Nephron (organoid): ENCODE data around the gene ZNF8.

Experiments
- H3K27ac Mint-ChIP-seq, 3 experiments: 2 replicates each; pipeline ENCODE4 v1.8.0; 2020; ENCODE audit warnings: mixed read lengths in 3 of 3, mild to moderate bottlenecking in 2 of 3, moderate library complexity in 1 of 3
- H3K27me3 Mint-ChIP-seq: 2 replicates; pipeline ENCODE4 v1.8.0; 2021; ENCODE audit warnings: low read depth, mild to moderate bottlenecking, moderate library complexity, mixed read lengths
- H3K36me3 Mint-ChIP-seq: 2 replicates; pipeline ENCODE4 v1.8.0; 2020; ENCODE audit warnings: low read depth, mixed read lengths
- H3K4me1 Mint-ChIP-seq: 2 replicates; pipeline ENCODE4 v1.8.0; 2020; ENCODE audit warnings: mixed read lengths
- H3K4me3 Mint-ChIP-seq, 3 experiments: 2 replicates each; pipeline ENCODE4 v1.8.0; 2020; ENCODE audit warnings: mild to moderate bottlenecking in 3 of 3, mixed read lengths in 3 of 3, moderate library complexity in 2 of 3
- H3K9me3 Mint-ChIP-seq: 2 replicates; pipeline ENCODE4 v1.8.0; 2020; ENCODE audit warnings: mixed read lengths
- CTCF ChIP-seq, 3 experiments: fragments of 200-600 bp; sonication (generic); IDR thresholded peaks; one replicate each; pipeline ENCODE4 v1.5.0; 2021; ENCODE audit warnings: antibody characterized with exemption in 3 of 3; ENCODE audit not compliant: unreplicated experiment in 3 of 3

Gene ZNF8

GRCh38 chr19:58284199-58284598, 5.4 kb downstream of the ZNF8 start:
- H3K36me3 Mint-ChIP-seq = peaks cover 99% of the 10 kb centered on the region

GRCh38 chr19:58291943-58292342, 13.2 kb downstream of the ZNF8 start:
- H3K36me3 Mint-ChIP-seq = peaks cover 100% of the 10 kb centered on the region
- H3K9me3 Mint-ChIP-seq = peaks cover 75% of the 10 kb centered on the region
- no peak overlapping the region for H3K4me3 Mint-ChIP-seq
- no peaks in the 10 kb centered on the region for H3K4me1 Mint-ChIP-seq
- H3K27ac Mint-ChIP-seq = no peak overlapping the region
- TF ChIP-seq CTCF (IDR thresholded peaks at IDR 0.05; ENCODE audit: unreplicated experiment in 3 of 3) = no peak
- peaks cover 8% of the 10 kb centered on the region for H3K27me3 Mint-ChIP-seq

More at GRCh38 chr19:58284199-58284598, 5.4 kb downstream of the ZNF8 start:
- no peaks in the 10 kb centered on the region for H3K27me3 Mint-ChIP-seq
- no peak overlapping the region for H3K4me3 Mint-ChIP-seq
- H3K4me1 Mint-ChIP-seq = peaks cover 14% of the 10 kb centered on the region
- no peak overlapping the region for H3K27ac Mint-ChIP-seq
- H3K9me3 Mint-ChIP-seq = peaks cover 67% of the 10 kb centered on the region
- no peak for TF ChIP-seq CTCF (IDR thresholded peaks at IDR 0.05; ENCODE audit: unreplicated experiment in 3 of 3)

- no peak overlapping the region for H3K4me3 Mint-ChIP-seq
- TF ChIP-seq CTCF (IDR thresholded peaks at IDR 0.05; ENCODE audit: unreplicated experiment in 3 of 3) = no peak
- H3K27me3 Mint-ChIP-seq = peaks cover 8% of the 10 kb centered on the region
- H3K9me3 Mint-ChIP-seq = peaks cover 71% of the 10 kb centered on the region
- peaks cover 95% of the 10 kb centered on the region for H3K36me3 Mint-ChIP-seq
- H3K4me1 Mint-ChIP-seq = no peaks in the 10 kb centered on the region
- H3K27ac Mint-ChIP-seq = no peak overlapping the region
These were observed 16.1 kb downstream of the ZNF8 start for GRCh38 chr19:58294743-58295374.

GRCh38 chr19:58296104-58296503, 17.3 kb downstream of the ZNF8 start:
- Mint-ChIP-seq H3K9me3 (peaks cover 71% of the 10 kb centered on the region), H3K27ac (no peak overlapping the region), H3K4me3 (no peak overlapping the region), H3K4me1 (no peaks in the 10 kb centered on the region), H3K36me3 (peaks cover 95% of the 10 kb centered on the region), H3K27me3 (peaks cover 8% of the 10 kb centered on the region)
- no peak for TF ChIP-seq CTCF (IDR thresholded peaks at IDR 0.05; ENCODE audit: unreplicated experiment in 3 of 3)

GRCh38 chr19:58300620-58301019, 21.9 kb downstream of the ZNF8 start:
- Mint-ChIP-seq H3K27ac (no peak overlapping the region), H3K27me3 (no peaks in the 10 kb centered on the region), H3K9me3 (peaks cover 28% of the 10 kb centered on the region), H3K36me3 (peaks cover 81% of the 10 kb centered on the region), H3K4me3 (no peak overlapping the region), H3K4me1 (peaks cover 14% of the 10 kb centered on the region)
- TF ChIP-seq CTCF (IDR thresholded peaks at IDR 0.05; ENCODE audit: unreplicated experiment in 3 of 3) = no peak

- peaks cover 10% of the 10 kb centered on the region for H3K9me3 Mint-ChIP-seq
- H3K27ac Mint-ChIP-seq = peak overlapping the region; percentile 83 to 96 (median 89)
These were observed 25.5 kb downstream of the ZNF8 start for GRCh38 chr19:58304255-58304654.

More at GRCh38 chr19:58304255-58304654, 25.5 kb downstream of the ZNF8 start:
- Mint-ChIP-seq H3K27me3 (no peaks in the 10 kb centered on the region), H3K4me3 (peak overlapping the region; percentile 96 to 100 (median 99)), H3K36me3 (peaks cover 82% of the 10 kb centered on the region), H3K4me1 (peaks cover 22% of the 10 kb centered on the region)
- TF ChIP-seq CTCF (IDR thresholded peaks at IDR 0.05; ENCODE audit: unreplicated experiment in 3 of 3) = no peak
